K562 (cell line): Measurements from ENCODE around the gene CABP5. TPM values are rescaled to one million over a fixed set of nuclear protein-coding genes. Genes with fewer than 3 reads are reported as not detected.
"Not testable (repeated sequence)": the region's sequence is repeated elsewhere in the genome, so short reads cannot be mapped to it uniquely, and the experiment has no call there.

Experiments used
- ATAC-seq: fragments of 200-7000 bp; cut with Tn5 transposase; 3 replicates; pipeline ENCODE4 v1.9.1; 2020; ENCODE audit warnings: moderate library complexity
- BruUV-seq: library from RNA; stranded (reverse); fragments of 400-500 nt; replicated peaks from 2 replicates; lab custom pipeline; 2021; lab: Mats Ljungman, UMichigan
- CTCF ChIA-PET: fragments of 300-600 bp; formaldehyde crosslinking; extraction: SDS; loops from one replicate; lab custom pipeline; 2021; ENCODE audit warnings: low intra/inter-chr PET ratio; lab: Yijun Ruan, JAX
- POLR2A ChIA-PET: fragments of 300-600, 350-650 bp; sonication (Branson Sonifier 250); formaldehyde crosslinking; extraction: SDS; loops from one replicate; lab custom pipeline; 2021; ENCODE audit warnings: antibody characterized with exemption, inconsistent platforms; lab: Yijun Ruan, JAX
- DNase-seq, 4 experiments: peaks; one replicate each; pipeline versions ENCODE4 v3.0.0 to v3.0.0-alpha.2; 2011 to 2018; ENCODE audit warnings: low spot score in 3 of 4, mixed read lengths in 3 of 4; ENCODE audit errors: extremely low read depth in 1 of 4
- FAIRE-seq: peaks from 2 replicates; lab custom pipeline; 2011; peaks lifted over from hg19 to GRCh38; lab: Jason Lieb, UNC
- H2AFZ ChIP-seq: 2 replicates; pipeline ENCODE4 v1.6.0; 2011; ENCODE audit warnings: low read depth, low read length, control low read depth, inconsistent platforms
- H3K27ac ChIP-seq: fragments of 200-600 bp; 3 replicates; pipeline ENCODE4 v1.8.0; 2011; ENCODE audit warnings: low read depth, mild to moderate bottlenecking, control low read depth, inconsistent platforms, low read length, moderate library complexity, mixed read lengths; ENCODE audit errors: extremely low read depth
- H3K27me3 ChIP-seq, 2 experiments: fragments of 300-600 bp in 1 of 2; 2 replicates in 1 of 2; 3 replicates in 1 of 2; pipeline versions ENCODE4 v1.6.0 to v1.8.0; 2011; ENCODE audit warnings: inconsistent platforms in 2 of 2, low read length in 2 of 2, mild to moderate bottlenecking in 1 of 2, mixed read lengths in 1 of 2, moderate library complexity in 1 of 2; ENCODE audit not compliant: control insufficient read depth in 2 of 2, insufficient read depth in 2 of 2
- H3K36me3 ChIP-seq: fragments of 300-600 bp; 3 replicates; pipeline ENCODE4 v1.8.0; 2011; ENCODE audit warnings: mild to moderate bottlenecking, low read length, inconsistent platforms; ENCODE audit not compliant: control insufficient read depth, insufficient read depth
- H3K4me1 ChIP-seq, 2 experiments: fragments of 200-600 bp in 1 of 2; replicated peaks in 1 of 2; 2 replicates in 1 of 2; 3 replicates in 1 of 2; pipeline versions ENCODE4 v1.5.1 to v1.8.0; 2011; ENCODE audit warnings: inconsistent platforms in 2 of 2, low read length in 2 of 2, mild to moderate bottlenecking in 1 of 2, mixed read lengths in 1 of 2, moderate library complexity in 1 of 2; ENCODE audit not compliant: control insufficient read depth in 2 of 2, insufficient read depth in 2 of 2
- H3K4me2 ChIP-seq: 2 replicates; pipeline ENCODE4 v1.6.1; 2011; ENCODE audit warnings: low read length, control low read depth, inconsistent platforms, mixed read lengths; ENCODE audit not compliant: insufficient read depth
- H3K4me3 ChIP-seq: fragments of 200-600 bp; sonication (generic), shearing (Covaris generic); 2 replicates; pipeline ENCODE4 v1.5.1; 2016; ENCODE audit warnings: control low read depth, inconsistent platforms
- H3K79me2 ChIP-seq: fragments of 200-600 bp; 3 replicates; pipeline ENCODE4 v1.8.0; 2011; ENCODE audit warnings: low read length, inconsistent platforms; ENCODE audit not compliant: control insufficient read depth, insufficient read depth
- H3K9ac ChIP-seq, 2 experiments: 2 replicates each; pipeline versions ENCODE4 v1.6.0 to v1.6.1; 2011; ENCODE audit warnings: low read depth in 2 of 2, low read length in 2 of 2, control low read depth in 1 of 2, inconsistent platforms in 1 of 2, mild to moderate bottlenecking in 1 of 2, mixed read lengths in 1 of 2; ENCODE audit not compliant: insufficient read depth in 1 of 2
- H3K9me1 ChIP-seq: one replicate; pipeline ENCODE4 v1.6.0; 2011; ENCODE audit warnings: inconsistent platforms, mild to moderate bottlenecking, low read length, moderate library complexity; ENCODE audit not compliant: control insufficient read depth, insufficient read depth
- H3K9me3 ChIP-seq: replicated peaks from 2 replicates; pipeline ENCODE4 v1.5.1; 2011; ENCODE audit warnings: low read depth, low read length, inconsistent platforms; ENCODE audit not compliant: control insufficient read depth, insufficient read depth
- H4K20me1 ChIP-seq: replicated peaks from 2 replicates; pipeline ENCODE4 v1.6.1; 2011; ENCODE audit warnings: low read length, inconsistent platforms, mixed read lengths; ENCODE audit not compliant: control insufficient read depth, insufficient read depth
- ARID2 ChIP-seq: fragments of 450-650 bp; IDR thresholded peaks from 2 replicates; pipeline ENCODE4 v1.6.1; 2017; ENCODE audit warnings: antibody characterized with exemption, mild to moderate bottlenecking
- CLOCK ChIP-seq: fragments of 250-450 bp; sonication (Bioruptor Pico); IDR thresholded peaks from 2 replicates; pipeline ENCODE4 v1.4.0; 2020; ENCODE audit warnings: mild to moderate bottlenecking, moderate library complexity, borderline replicate concordance
- E2F3 ChIP-seq: fragments of 250-450 bp; sonication (Bioruptor Pico); IDR thresholded peaks from 2 replicates; pipeline ENCODE4 v1.4.0; 2020; ENCODE audit warnings: mild to moderate bottlenecking
- LARP7 ChIP-seq: fragments of 450-650 bp; IDR thresholded peaks from 2 replicates; pipeline ENCODE4 v1.6.1; 2016
- MAZ ChIP-seq, 2 experiments: fragments of 450-650 bp in 1 of 2; sonication (generic) in 1 of 2; formaldehyde crosslinking; IDR thresholded peaks in 1 of 2; conservative IDR thresholded peaks in 1 of 2; 2 replicates each; pipeline versions ENCODE4 v1.4.0 to v1.5.0; 2020; ENCODE audit warnings: mild to moderate bottlenecking in 1 of 2, missing genetic modification reagents in 1 of 2
- MYBL2 ChIP-seq, 2 experiments: fragments of 450-650 bp in 1 of 2; sonication (generic) in 1 of 2; formaldehyde crosslinking in 1 of 2; IDR thresholded peaks; 2 replicates each; pipeline versions ENCODE4 v1.6.1 to v1.8.1; 2017 to 2022; ENCODE audit warnings: borderline replicate concordance in 1 of 2, inconsistent platforms in 1 of 2, low read depth in 1 of 2, mild to moderate bottlenecking in 1 of 2, missing genetic modification reagents in 1 of 2, moderate library complexity in 1 of 2
- NR3C1 ChIP-seq: sonication (generic); formaldehyde crosslinking; IDR thresholded peaks from 2 replicates; pipeline ENCODE4 v1.8.1; 2022; ENCODE audit warnings: missing genetic modification reagents
- SMAD1 ChIP-seq: fragments of 150-350 bp; IDR thresholded peaks from 2 replicates; pipeline ENCODE4 v1.6.1; 2014; ENCODE audit warnings: low read length, low read depth; ENCODE audit not compliant: partially characterized antibody
- SMAD3 ChIP-seq: fragments of 450-650 bp; formaldehyde crosslinking; conservative IDR thresholded peaks from 2 replicates; pipeline ENCODE4 v1.4.0; 2020; ENCODE audit warnings: mild to moderate bottlenecking
- ZNF134 ChIP-seq: fragments of 250-450 bp; sonication (Bioruptor Pico); conservative IDR thresholded peaks from 2 replicates; pipeline ENCODE4 v1.4.0; 2020
- ZNF146 ChIP-seq: IDR thresholded peaks from one replicate; pipeline ENCODE4 v1.6.1; 2018; ENCODE audit warnings: missing compliant biosample characterization; ENCODE audit not compliant: unreplicated experiment
- ZNF174 ChIP-seq: fragments of 250-450 bp; sonication (Bioruptor Pico); IDR thresholded peaks from 2 replicates; pipeline ENCODE4 v1.4.0; 2020; ENCODE audit warnings: mild to moderate bottlenecking
- ZNF253 ChIP-seq: fragments of 250-450 bp; sonication (Bioruptor Pico); conservative IDR thresholded peaks from 2 replicates; pipeline ENCODE4 v1.6.1; 2021; ENCODE audit warnings: mild to moderate bottlenecking
- ZNF696 ChIP-seq: fragments of 250-450 bp; sonication (Bioruptor Pico); conservative IDR thresholded peaks from 2 replicates; pipeline ENCODE4 v1.4.0; 2020; ENCODE audit warnings: mild to moderate bottlenecking, moderate library complexity
- ZNF707 ChIP-seq: fragments of 250-450 bp; sonication (Bioruptor Pico); conservative IDR thresholded peaks from 2 replicates; pipeline ENCODE4 v1.8.0; 2022; ENCODE audit warnings: inconsistent platforms, mild to moderate bottlenecking, moderate library complexity
- WGBS: fragments of 100-300 bp; shearing (Covaris generic); methylation state at CpG from one replicate; pipeline ENCODE4 v1.1.6; 2016; ENCODE audit warnings: low coverage, mixed read lengths; ENCODE audit not compliant: insufficient coverage; ENCODE audit errors: missing lambda C conversion rate; 5-methylcytosine and 5-hydroxymethylcytosine counted together
- in situ Hi-C: fragments of 300-500 bp; cut with MboI; formaldehyde crosslinking; loops from 4 replicates; pipeline ENCODE4 v1.15.0; 2018; ENCODE audit warnings: inconsistent platforms, mixed read lengths
- intact Hi-C: fragments of 100-400 bp; cut with micrococcal nuclease; formaldehyde crosslinking; loops from 2 replicates; pipeline ENCODE4 v1.14.2; 2022
- polyA plus RNA-seq, 8 experiments: library from polyadenylated mRNA; depleted of rRNA in 4 of 8; stranded (reverse) in 5 of 8; unstranded in 3 of 8; fragments of >200 nt; fragmentation: Nextera tagmentation in 2 of 8; fragmentation: Illumina TruSeq in 1 of 8; extraction: Ambion mirVana in 2 of 8; extraction: Trizol in 1 of 8; gene quantifications; 2 replicates each; pipeline versions ENCODE4 v1.2.1 to v1.2.3, GENCODE V29; 2011 to 2014; ENCODE audit warnings: inconsistent platforms in 1 of 8, missing spikeins in 1 of 8
- total RNA-seq, 7 experiments: library from RNA; depleted of rRNA in 6 of 7; stranded (reverse); fragments of >200 nt in 6 of 7; fragmentation: Illumina TruSeq in 2 of 7; extraction: Trizol in 2 of 7; gene quantifications; 2 replicates each; pipeline versions ENCODE4 v1.2.1 to v1.2.3, GENCODE V29; 2011 to 2021; ENCODE audit warnings: low replicate concordance in 1 of 7

Gene CABP5
- total and polyA plus RNA-seq, 9 of the 15 experiments (the other 6 are each of a cell fraction or from before 2014, with no cell fraction given) = not detected

DNA sequence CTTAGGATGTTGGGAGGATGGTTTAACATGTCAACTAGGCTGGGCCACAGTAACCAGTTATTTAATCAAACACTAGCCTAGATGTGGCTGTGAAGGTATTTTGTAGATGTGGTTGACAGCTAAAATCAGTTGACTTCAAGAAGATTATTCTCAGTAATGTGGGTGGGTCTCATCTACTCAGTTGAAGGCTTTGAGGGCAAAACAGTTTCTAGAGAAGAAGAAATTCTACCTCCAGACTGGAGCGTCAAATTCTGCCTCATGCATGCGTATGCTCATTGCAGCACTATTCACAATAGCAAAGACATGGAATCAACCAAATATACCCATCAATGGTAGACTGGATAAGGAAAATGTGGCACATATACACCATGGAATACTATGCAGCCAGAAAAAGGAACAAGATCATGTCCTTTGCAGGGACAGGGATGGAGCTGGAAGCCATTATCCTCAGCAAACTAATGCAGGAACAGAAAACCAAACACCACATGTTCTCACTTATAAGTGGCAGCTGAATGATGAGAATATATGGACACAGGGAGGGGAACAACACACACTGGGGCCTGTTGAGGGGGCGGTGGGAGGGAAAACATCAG, 26.4 kb upstream of the CABP5 start:
- BruUV-seq, intact Hi-C loops: not testable (repeated sequence)
- 0% methylated on average over 3 of the region's 3 CpGs for WGBS

DNA sequence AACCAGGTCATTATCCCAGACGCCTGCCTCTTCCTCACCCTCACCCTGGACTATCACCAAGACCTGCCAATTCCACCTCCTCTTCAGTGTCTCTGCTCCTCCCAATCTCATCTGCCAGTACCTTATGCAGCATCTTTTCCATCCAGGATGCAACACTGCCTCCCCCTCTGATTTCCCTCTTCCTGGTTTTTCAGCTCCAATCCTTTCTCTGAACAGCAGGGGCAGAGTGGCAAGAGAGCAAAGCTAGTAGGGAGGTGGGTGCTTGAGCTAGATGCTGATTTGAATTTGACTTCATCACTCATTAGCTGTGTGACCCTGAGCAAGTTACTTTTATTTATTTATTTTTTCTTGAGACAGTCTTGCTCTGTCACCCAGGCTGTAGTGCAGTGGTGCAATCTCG, 25.6 kb upstream of the CABP5 start:
- DNase-seq (no peak), ATAC-seq (no peak), FAIRE-seq (no peak)
- no peaks in the 10 kb centered on the region; the same call in 1 of the 2 replicates for H4K20me1 ChIP-seq
- no peaks in the 10 kb centered on the region for H3K9me3 ChIP-seq
- H3K27ac ChIP-seq = no peak overlapping the region
- ChIA-PET POLR2A (no interaction called here), CTCF (no interaction called here)
- H3K4me1 ChIP-seq = no peaks in the 10 kb centered on the region
- no peaks in the 10 kb centered on the region for H3K9me1 ChIP-seq
- 10% methylated on average over 2 of the region's 2 CpGs for WGBS
- peaks cover 4 to 36% of the 10 kb centered on the region in 2 experiments; a peak in 3 of 5 replicates for H3K27me3 ChIP-seq
- BruUV-seq = no TSS peak
- no peak overlapping the region for H3K4me2 ChIP-seq
- no peak overlapping the region for H2AFZ ChIP-seq
- intact Hi-C loops (no loop called here), in situ Hi-C loops (no loop called here)
- H3K79me2 ChIP-seq = no peaks in the 10 kb centered on the region
- H3K9ac ChIP-seq = no peak overlapping the region
- H3K4me3 ChIP-seq = no peak overlapping the region
- H3K36me3 ChIP-seq = no peaks in the 10 kb centered on the region
- no peak for TF ChIP-seq MYBL2 (IDR thresholded peaks at IDR 0.05; ENCODE audit: low read depth)
- TF ChIP-seq MYBL2 (CRISPR knock-in tag; IDR thresholded peaks at IDR 0.05; ENCODE audit: borderline replicate concordance) = no peak
- TF ChIP-seq NR3C1 = no peak
- no peak for TF ChIP-seq CLOCK (CRISPR knock-in tag)
- TF ChIP-seq LARP7 = no peak
- TF ChIP-seq ZNF253 = no peak
- TF ChIP-seq SMAD3 (CRISPR knock-in tag) = no peak
- no peak for TF ChIP-seq E2F3 (CRISPR knock-in tag)
- no peak for TF ChIP-seq ZNF174
- no peak for TF ChIP-seq ZNF707 (CRISPR knock-in tag)
- no peak for TF ChIP-seq ARID2
- TF ChIP-seq SMAD1 = no peak
- no peak for TF ChIP-seq ZNF696 (CRISPR knock-in tag)
- TF ChIP-seq MAZ (CRISPR knock-in tag; conservative IDR thresholded peaks at IDR 0.05 in 1 of 2, IDR thresholded peaks at IDR 0.05 in 1 of 2) = no peak

More for the DNA sequence above, 26.4 kb upstream of the CABP5 start:
- H3K4me3 ChIP-seq, in situ Hi-C loops, H3K9me1 ChIP-seq, CTCF ChIA-PET, H3K27ac ChIP-seq, H3K36me3 ChIP-seq, FAIRE-seq, H2AFZ ChIP-seq, H3K4me2 ChIP-seq, DNase-seq, H3K9me3 ChIP-seq, H4K20me1 ChIP-seq, ATAC-seq, H3K4me1 ChIP-seq, H3K79me2 ChIP-seq, POLR2A ChIA-PET, H3K9ac ChIP-seq: not testable (repeated sequence)
- TF ChIP-seq ZNF146 (peak; percentile 43), ZNF134 (CRISPR knock-in tag) (peak; percentile 61; the same call in 1 of the 2 replicates)
- peaks cover 4 to 40% of the 10 kb centered on the region in 2 experiments; a peak in 4 of 5 replicates for H3K27me3 ChIP-seq
